Cardiac septum (tissue), 1 donor: Measurements from ENCODE around the gene AVL9. TPM values are rescaled to one million over a fixed set of nuclear protein-coding genes. Genes with fewer than 3 reads are reported as not detected.
"Not testable (repeated sequence)": the region's sequence is repeated elsewhere in the genome, so short reads cannot be mapped to it uniquely, and the experiment has no call there.

Source experiments
- DNase-seq: peaks from one replicate; pipeline ENCODE4 v3.0.0-alpha.2; 2020; ENCODE audit warnings: low spot score
- intact Hi-C: fragments of 100-400 bp; cut with DNase I; formaldehyde crosslinking; loops from one replicate; pipeline ENCODE4 v1.14.0; 2022
- long read RNA-seq: library from polyadenylated mRNA; unstranded; transcript quantifications from one replicate; pipeline ENCODE4 v2.0.0, GENCODE V29; 2021
- total RNA-seq: library from RNA; stranded (reverse); fragmentation: NEBNext Ultra II Directional; extraction: Animal tissue kit (Norgen Biotek cat#: 25700); gene quantifications from one replicate; pipeline ENCODE4 v1.2.1, GENCODE V29; 2021
- donor health status: DM: no; HTN: no; CAD: no.

The AVL9 gene
- 12.5 TPM for total RNA-seq
- long read RNA-seq, full-length matches to known transcripts: 3 of 7 reads
- long read RNA-seq, partial matches to known transcripts: 0 of 7 reads
- long read RNA-seq, other reads (novel, unspliced or antisense): 4 of 7 reads

GRCh38 chr7:32495298-32496051 is at the start of gene AVL9:
AVL9 (plus strand) TSS chr7:32495489; CDS start chr7:32495710, 221 bp downstream.
- intact Hi-C loops: loop anchor here (10.0 kb wide), 1 partner anchor 609 kb away; the partner anchor contains the start of gene RP9
- peak; percentile 100 for DNase-seq

DNA sequence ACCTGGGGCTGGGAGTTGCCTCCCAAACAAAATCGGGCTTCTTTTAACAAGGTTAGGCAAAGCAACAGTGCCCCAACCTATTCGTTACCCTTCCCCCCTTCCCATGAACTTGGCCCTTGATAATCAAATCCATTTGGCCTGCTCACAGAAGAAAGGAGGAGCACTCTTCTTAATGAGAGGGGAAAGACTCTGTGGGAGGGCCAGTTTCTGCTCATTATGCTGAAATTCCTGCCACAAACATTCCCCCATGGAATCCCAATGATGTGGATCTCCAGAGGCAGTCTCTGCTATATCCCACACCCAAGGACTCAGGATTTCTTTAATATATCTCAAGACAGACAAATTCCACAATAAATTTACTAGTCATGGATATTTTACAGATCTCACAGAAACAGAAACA is 48.1 kb upstream of the AVL9 start:
- DNase-seq: no peak
- intact Hi-C loops: no loop called here

- no peak for DNase-seq
- intact Hi-C loops: no loop called here
Measured at GRCh38 chr7:32453341-32454011, 41.8 kb upstream of the AVL9 start.

DNA sequence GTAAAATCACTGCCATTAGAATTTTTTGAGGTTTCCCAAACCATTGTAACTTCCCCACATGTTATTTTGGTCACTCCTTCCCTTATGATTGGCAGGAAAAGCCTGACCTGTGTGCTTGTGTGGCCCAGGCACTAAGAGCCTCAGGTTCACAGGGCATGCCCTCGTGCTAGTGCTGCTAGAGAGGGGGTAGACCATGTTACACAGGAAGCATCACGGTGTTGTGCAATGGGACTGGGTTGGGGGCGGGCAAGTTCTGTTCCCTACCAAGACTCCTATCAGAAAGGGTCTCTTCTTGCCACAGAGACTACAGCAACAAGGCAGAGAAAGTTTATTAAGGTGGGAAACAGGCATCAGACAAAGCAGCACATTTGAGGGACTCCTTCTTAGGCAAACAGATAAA is 37.3 kb upstream of the AVL9 start:
- no peak for DNase-seq
- intact Hi-C loops: no loop called here

DNA sequence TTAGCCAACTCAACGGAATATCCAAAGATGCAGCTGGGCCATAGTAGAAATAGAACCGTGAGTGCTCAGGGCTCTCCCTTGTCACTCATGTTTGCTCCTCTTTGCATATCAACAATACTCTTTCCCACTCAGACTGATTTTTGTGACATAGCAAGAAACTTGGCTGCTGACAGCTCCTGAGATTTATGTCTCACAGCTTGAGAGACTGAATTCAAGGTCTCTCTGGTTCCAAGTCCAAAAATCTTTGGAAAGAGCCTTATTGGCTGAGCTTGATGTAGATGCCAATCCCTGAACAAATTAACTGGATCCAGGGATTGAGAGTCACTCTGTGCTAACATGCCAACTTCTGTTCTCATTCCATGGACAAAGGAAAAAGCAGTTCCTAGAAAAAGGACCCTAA is 35.5 kb upstream of the AVL9 start:
- intact Hi-C loops: no loop called here
- no peak for DNase-seq

DNA sequence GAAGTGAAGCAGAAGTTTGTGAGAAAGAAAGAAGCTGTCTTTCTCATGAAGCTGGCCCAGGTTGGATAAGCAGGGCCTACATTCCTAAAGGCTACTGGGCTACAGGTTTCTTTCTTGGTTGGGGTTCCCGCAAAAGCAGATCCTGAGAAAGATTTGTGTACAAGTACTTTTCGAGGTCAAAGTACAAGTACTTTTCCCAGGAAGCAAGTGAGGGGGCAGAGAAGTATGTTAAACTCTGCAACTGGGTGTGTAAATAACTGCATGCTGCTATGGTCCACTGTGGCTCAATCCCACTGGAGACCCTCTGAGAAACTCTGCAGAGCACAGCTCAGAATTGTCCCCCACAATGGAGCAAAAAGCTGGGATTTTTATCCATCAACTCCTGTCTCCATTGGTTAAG is 33.8 kb upstream of the AVL9 start:
- intact Hi-C loops: no loop called here
- no peak for DNase-seq

GRCh38 chr7:32462451-32462850 is 32.8 kb upstream of the AVL9 start:
- DNase-seq: no peak
- intact Hi-C loops: no loop called here

GRCh38 chr7:32462977-32463376 is 32.3 kb upstream of the AVL9 start:
- intact Hi-C loops: no loop called here
- DNase-seq: no peak

GRCh38 chr7:32464641-32465416 is 30.5 kb upstream of the AVL9 start:
- DNase-seq, intact Hi-C loops: not testable (repeated sequence)

DNA sequence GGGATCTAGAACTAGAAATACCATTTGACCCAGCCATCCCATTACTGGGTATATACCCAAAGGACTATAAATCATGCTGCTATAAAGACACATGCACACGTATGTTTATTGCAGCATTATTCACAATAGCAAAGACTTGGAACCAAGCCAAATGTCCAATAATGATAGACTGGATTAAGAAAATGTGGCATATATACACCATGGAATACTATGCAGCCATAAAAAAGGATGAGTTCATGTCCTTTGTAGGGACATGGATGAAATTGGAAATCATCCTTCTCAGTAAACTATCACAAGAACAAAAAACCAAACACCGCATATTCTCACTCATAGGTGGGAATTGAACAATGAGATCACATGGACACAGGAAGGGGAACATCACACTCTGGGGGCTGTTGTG is 25.3 kb upstream of the AVL9 start:
- intact Hi-C loops: loop anchor here (10.0 kb wide), 1 partner anchor 725 kb away; no protein-coding TSS in a partner anchor
- not testable (repeated sequence) for DNase-seq

DNA sequence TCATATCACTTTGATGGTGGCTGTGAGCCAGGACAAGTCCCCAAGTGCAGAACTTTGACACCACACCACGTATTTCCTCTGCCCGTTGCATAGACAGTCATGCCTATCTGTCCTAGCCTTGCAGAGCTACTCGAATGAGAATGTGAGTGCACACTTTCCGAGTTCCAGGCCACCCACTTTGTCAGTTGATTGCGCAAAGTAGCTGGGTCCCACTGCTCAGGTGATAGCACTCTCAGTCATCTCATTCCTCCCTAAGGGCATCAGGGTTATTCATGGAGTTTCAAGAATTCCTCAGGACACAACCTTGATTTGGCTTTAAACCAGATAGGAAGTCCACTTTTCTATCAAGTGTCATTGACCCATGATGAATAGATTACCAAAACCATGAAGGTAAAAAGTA is 24.4 kb upstream of the AVL9 start:
- intact Hi-C loops: loop anchor here (10.0 kb wide), 1 partner anchor 726 kb away; no protein-coding TSS in a partner anchor
- no peak for DNase-seq

GRCh38 chr7:32472015-32472414 is 23.3 kb upstream of the AVL9 start:
- intact Hi-C loops: loop anchor here (10.0 kb wide), 1 partner anchor 727 kb away; no protein-coding TSS in a partner anchor
- no peak for DNase-seq

DNA sequence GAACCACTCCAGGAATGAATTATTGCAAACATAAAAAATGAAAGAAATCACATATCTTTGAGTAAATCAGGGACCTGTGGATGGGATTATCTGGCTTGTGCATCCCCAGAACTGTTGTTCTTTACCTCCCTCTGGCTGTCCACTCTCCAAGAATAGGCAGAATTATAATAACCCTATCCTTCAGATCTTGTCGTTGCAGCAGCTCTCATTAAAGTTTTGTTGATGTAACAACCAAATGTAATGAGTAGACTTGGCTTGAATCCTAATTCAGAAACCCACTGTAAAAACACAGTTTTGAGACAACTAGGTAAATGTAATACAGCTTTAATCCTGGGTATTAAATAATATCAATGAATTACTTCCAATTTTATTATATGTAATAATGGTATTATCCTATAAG is 21.3 kb upstream of the AVL9 start:
- intact Hi-C loops: loop anchor here (10.0 kb wide), 1 partner anchor 729 kb away; no protein-coding TSS in a partner anchor
- no peak for DNase-seq

- DNase-seq: no peak
- intact Hi-C loops: loop anchor here (10.0 kb wide), 1 partner anchor 732 kb away; no protein-coding TSS in a partner anchor
Measured at GRCh38 chr7:32476816-32477648, 18.3 kb upstream of the AVL9 start.

GRCh38 chr7:32477649-32477980 is 17.7 kb upstream of the AVL9 start:
- DNase-seq: no peak
- intact Hi-C loops: loop anchor here (10.0 kb wide), 1 partner anchor 733 kb away; no protein-coding TSS in a partner anchor

DNA sequence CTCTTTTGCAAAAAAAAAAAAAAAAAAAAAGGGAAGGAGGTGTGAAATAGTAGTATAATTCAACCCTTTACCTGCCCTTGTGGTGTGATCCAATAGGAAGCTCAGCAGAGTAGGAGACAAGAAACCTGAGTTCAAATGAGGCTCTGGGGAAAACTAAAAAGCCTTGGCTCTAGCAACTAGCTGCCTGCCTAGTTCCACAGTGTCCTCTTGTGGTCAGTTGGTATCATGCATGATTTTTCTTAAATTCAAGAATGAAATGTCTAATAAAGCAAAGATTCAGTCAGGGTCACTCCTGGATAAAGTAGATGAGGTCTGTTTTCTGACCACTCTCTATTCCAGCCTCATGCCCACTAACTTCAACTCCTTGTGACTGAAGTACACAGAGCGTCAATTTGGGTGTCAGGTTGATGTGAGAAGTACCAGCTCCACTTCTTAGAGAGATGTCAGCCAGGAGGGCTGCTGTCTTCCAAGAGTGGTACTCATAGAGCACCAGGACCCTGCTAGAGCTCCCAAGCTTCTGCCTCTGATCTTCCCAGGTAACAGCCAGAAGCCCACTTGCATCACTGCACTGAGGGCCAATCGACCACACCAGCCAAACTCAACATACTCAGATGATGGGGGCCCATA is 15.6 kb upstream of the AVL9 start:
- intact Hi-C loops: loop anchor here (2.0 to 10.0 kb wide), 2 partner anchors 269 to 735 kb away; no protein-coding TSS in a partner anchor
- no peak for DNase-seq

DNA sequence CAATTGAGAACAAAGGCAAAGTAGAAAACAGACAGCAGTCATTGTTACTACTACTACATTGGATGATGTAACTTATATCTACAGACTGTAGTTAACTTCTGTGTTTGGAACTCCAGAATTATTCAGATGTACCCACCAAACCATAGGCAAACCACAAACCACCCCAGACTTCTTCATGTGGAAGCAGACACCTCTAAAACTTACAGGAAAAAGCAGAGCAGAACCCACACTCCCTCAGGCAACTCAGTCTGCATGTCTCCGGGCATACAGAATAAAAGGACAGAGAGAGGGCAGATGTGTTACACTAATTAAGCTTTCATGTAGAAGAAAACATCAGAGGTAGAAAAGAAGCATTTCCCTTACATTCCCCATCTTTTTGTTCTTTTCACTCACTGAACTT is 14.1 kb upstream of the AVL9 start:
- DNase-seq: no peak
- intact Hi-C loops: no loop called here

DNA sequence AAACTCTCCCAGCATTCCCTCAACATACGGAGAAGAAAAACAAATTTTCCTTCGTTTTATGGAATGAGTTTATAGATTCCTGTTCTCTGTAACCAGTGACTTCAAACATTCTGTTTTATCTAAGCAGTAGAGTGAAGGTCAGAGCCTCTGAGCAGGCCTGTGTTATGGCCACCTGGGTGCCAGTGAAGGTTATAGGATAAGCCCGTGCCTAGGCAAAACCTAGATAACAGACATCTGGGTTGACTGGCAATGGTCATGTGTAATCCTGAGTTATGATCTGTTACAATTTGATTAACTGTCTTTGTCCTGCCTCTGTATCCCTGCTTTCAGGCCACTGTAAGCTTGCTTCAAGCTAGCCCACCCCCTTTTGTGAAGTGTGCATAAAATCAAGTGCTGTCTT is 13.4 kb upstream of the AVL9 start:
- intact Hi-C loops: no loop called here
- no peak for DNase-seq

DNA sequence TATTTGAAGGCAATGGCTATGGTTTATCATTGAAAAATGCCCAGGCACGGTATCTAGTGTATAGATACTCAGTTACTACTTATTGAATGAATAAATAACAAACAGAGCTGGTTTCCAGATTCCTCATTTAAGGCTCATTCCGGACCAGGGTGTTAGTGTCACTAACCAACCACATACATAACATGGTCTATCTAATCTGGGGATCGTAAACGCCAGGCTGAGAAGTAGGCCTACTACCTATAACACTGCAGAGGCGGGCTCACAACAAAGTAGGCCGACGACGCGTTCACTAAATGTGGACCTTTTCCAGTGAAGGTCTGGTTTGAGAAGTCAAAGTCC is 5.5 kb upstream of the AVL9 start:
- intact Hi-C loops: loop anchor here (2.0 to 10.0 kb wide), 2 partner anchors 97 to 615 kb away; partner anchors contain the start of gene RP9
- no peak for DNase-seq
